GM12891 (cell line): ENCODE measurements around the gene PTGFRN.

Experiments used
- DNase-seq: peaks from one replicate; pipeline ENCODE4 v3.0.0; 2011; ENCODE audit warnings: low spot score; ENCODE audit not compliant: insufficient read length
- FAIRE-seq: peaks from 2 replicates; lab custom pipeline; 2011; peaks lifted over from hg19 to GRCh38; lab: Jason Lieb, UNC
- PAX5 ChIP-seq: IDR thresholded peaks from 2 replicates; pipeline ENCODE4 v1.6.1; 2011; ENCODE audit warnings: low read length, moderate library complexity, mild to moderate bottlenecking; ENCODE audit not compliant: insufficient read depth, severe bottlenecking
- POLR2A ChIP-seq: IDR thresholded peaks from 2 replicates; pipeline ENCODE4 v1.6.1; 2011; ENCODE audit warnings: low read depth, low read length, control low read depth
- POLR2AphosphoS5 ChIP-seq: IDR thresholded peaks from 2 replicates; pipeline ENCODE4 v1.6.1; 2011; ENCODE audit warnings: low read depth, low read length, control low read depth
- POU2F2 ChIP-seq: IDR thresholded peaks from 2 replicates; pipeline ENCODE4 v1.6.1; 2011; ENCODE audit warnings: low read depth, mild to moderate bottlenecking, control low read depth, low read length, moderate library complexity
- SPI1 ChIP-seq: IDR thresholded peaks from 2 replicates; pipeline ENCODE4 v1.6.1; 2011; ENCODE audit warnings: low read depth, low read length, control low read depth
- TAF1 ChIP-seq: IDR thresholded peaks from 2 replicates; pipeline ENCODE4 v1.6.1; 2011; ENCODE audit warnings: low read depth, low read length, control low read depth

The PTGFRN gene

DNA sequence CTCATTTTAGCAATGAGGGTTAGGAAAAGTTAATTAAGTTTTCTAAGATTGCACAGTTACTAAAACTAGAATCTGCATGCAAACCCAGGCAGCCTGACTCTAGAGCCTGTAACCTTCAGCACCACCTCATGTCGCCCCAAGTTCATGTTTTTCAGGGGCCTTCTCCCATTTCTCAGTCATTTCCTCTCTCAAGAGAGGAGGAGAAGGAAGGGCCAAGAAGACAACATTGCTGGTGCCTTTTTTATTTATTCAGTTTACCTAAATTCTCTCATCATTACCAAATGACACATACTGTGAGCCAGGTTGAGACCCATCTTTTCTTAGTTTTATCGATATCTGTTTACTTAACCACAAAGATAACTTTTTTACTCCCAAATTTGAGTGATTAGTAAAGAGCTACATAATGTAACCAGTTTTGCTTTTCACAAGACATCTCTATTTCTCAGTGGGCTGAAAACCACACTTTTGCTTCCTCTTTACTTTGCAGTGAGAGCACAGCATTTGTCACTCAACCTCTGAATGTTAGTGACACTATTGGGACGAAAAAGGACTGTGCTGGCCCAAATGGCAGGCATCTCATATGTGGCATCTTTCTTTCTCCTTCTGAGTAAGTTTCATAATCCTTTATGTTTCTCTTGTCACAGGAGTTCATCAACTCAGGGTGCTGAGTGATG, 91.7 kb downstream of the PTGFRN start, which contains the start of gene CD101:
Gene CD101, plus strand, starts transcription at position 507 of the 674 bp plus-strand sequence. Its CDS starts 58 bp downstream, at position 565.
- DNase-seq = peak; percentile 39
- peak; percentile 85 for FAIRE-seq
- no peak for TF ChIP-seq POU2F2
- TF ChIP-seq TAF1 = no peak
- TF ChIP-seq SPI1 = peak; percentile 44; the same call in 1 of the 2 replicates

DNA sequence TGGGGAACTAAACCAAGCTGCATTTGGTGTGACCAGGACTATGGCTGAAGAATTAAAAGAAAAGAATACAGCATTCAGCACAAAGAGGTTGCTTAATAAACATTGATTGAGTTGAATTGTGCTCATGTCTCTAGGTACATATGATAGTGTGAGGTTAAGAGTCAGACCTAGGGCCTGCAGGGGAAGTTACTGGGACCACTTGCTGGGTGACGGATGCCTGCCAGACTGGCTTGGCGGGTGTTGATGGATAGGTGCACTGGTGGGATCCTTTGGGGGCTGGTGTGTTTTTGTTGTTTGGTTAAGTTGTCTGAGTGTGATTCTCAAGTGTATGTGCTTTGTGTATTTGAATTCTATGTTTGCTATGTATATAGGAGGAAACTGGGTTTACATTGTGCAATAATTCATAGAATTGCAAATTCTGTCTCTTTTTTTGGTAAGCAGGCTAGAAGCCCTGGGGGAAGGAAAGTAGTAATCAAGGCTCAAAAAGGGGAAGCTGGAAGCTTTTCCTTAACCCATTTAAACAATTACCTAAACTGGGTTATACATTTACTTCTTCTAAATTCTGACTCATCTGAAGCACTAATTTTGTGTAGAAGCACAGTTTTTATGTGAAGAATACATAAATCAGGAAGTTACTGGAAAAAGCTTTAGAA, 93.6 kb downstream of the PTGFRN start:
- no peak for FAIRE-seq
- DNase-seq = no peak

DNA sequence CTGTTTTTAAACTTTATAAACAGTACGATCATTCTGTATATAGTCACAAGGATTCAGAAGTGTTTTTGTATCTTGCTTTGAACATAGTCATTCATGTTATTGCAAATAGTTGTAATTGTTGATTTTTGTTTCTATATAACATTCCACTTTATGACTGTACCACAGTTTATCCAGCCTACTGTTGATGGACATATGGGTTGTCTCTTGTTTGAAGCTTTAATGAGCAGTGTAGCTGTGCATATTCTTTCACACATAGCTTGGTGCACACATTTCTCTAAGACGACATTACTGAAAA, 98.0 kb downstream of the PTGFRN start:
- DNase-seq (no peak), FAIRE-seq (no peak)
- TF ChIP-seq PAX5 (no peak), POLR2A (no peak), TAF1 (no peak), SPI1 (no peak), POLR2AphosphoS5 (no peak), POU2F2 (no peak)

More for the DNA sequence above, 93.6 kb downstream of the PTGFRN start:
- TF ChIP-seq TAF1 (no peak), SPI1 (0 out of 2 replicates have a peak, but pooled peaks have one; percentile 4)

- no peak for DNase-seq
- TF ChIP-seq TAF1 (no peak), POU2F2 (no peak), POLR2A (no peak), POLR2AphosphoS5 (no peak), SPI1 (no peak), PAX5 (no peak)
- FAIRE-seq = no peak
Observed at GRCh38 chr1:117008656-117009055, 98.9 kb downstream of the PTGFRN start.

- DNase-seq = no peak
- TF ChIP-seq TAF1 (no peak), SPI1 (0 out of 2 replicates have a peak, but pooled peaks have one; percentile 14), PAX5 (no peak), POLR2AphosphoS5 (no peak), POLR2A (no peak), POU2F2 (no peak)
- no peak for FAIRE-seq
Observed at GRCh38 chr1:117009132-117009531, 99.4 kb downstream of the PTGFRN start.

DNA sequence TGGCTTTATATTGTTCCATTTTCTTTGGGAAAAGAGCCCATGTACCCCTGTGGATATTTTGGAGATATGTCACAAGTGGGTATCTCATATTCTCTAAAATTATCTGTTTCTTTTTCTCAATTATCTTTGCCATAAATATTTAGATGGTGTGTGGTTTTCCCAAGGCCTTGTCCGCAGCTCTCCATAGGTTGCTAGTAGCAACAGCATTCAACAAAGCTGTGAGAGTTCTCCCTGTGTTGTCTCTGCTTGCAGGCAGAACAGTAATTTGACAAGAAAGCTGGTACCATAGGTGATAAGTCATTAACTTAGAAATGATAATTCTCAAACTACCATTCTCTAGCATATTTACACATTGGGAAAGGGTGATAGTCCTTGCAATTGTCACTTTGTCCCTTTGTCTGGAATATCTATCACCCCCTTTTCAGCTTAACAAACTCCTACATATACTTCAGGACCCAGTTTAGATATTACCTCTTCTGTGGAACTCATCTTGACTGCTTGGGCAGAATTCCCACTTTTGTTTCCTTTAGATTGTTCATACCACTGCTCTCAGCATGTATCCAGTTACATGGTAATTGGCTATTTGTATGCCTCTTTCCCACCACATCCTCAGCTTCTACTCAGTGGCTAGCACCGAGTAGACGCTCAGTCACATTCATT, 100.7 kb downstream of the PTGFRN start:
- DNase-seq = no peak
- FAIRE-seq = no peak
- TF ChIP-seq SPI1 = no peak
- no peak for TF ChIP-seq POLR2A
- TF ChIP-seq TAF1 = no peak
- TF ChIP-seq POU2F2 = no peak
- no peak for TF ChIP-seq PAX5
- TF ChIP-seq POLR2AphosphoS5 = no peak

GRCh38 chr1:117011334-117011733, 101.6 kb downstream of the PTGFRN start:
- no peak for DNase-seq
- FAIRE-seq = no peak
- TF ChIP-seq PAX5 = no peak
- TF ChIP-seq POU2F2 = no peak
- no peak for TF ChIP-seq SPI1
- TF ChIP-seq POLR2AphosphoS5 = no peak
- no peak for TF ChIP-seq POLR2A
- TF ChIP-seq TAF1 = no peak

GRCh38 chr1:117013309-117013858, 103.7 kb downstream of the PTGFRN start:
- no peak for TF ChIP-seq POLR2A
- no peak for DNase-seq
- no peak for FAIRE-seq

DNA sequence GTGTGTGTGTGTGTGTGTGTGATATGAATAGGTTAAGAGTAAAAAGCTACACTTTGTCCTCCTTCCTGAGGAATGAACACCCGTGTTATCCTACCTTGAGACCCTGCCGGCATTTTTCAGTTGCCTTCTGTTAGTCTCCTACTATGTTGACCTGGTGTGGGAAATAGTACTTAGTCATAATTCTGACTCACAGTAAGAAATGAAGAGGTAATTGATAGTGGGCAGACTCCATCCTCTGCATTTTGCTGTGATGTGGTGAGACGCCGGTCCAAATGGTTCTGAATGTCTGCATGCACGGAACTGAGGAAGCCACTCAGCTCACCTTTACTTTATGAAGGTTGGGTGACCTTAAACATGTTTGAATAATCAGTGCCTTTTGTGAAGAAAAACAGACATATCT, 104.5 kb downstream of the PTGFRN start:
- DNase-seq (no peak), FAIRE-seq (no peak)
- TF ChIP-seq SPI1 = no peak
- no peak for TF ChIP-seq POU2F2
- no peak for TF ChIP-seq POLR2A

DNA sequence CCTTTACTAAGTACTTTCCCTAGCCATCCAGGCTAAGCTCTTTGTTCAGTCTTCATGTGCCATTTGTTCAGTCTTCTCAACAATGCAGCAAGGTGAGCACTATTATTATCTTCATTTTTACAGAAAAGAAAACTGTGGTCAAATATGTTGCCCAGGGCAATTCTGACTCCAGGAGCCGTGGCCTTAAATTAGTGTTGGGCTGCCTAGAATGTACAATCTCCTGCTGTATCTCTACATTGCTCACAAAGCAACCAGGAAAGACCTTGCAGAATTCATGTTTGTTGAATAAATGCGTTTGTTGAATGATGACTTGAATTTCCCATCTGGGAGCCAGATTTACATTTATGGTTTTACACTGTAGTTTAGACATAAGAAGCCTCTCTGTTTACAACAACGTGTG, 106.0 kb downstream of the PTGFRN start:
- no peak for TF ChIP-seq POU2F2
- TF ChIP-seq SPI1 = no peak
- FAIRE-seq = no peak
- DNase-seq = no peak
